K562 (cell line): ENCODE data around the gene CENPQ. TPM values are rescaled to one million over a fixed set of nuclear protein-coding genes. Genes with fewer than 3 reads are reported as not detected.
A peak's percentile ranks its signal among the peaks of the same experiment; 100 is the strongest.

Experiments
- ATAC-seq: fragments of 200-7000 bp; cut with Tn5 transposase; 3 replicates; pipeline ENCODE4 v1.9.1; 2020; ENCODE audit warnings: moderate library complexity
- BruUV-seq: library from RNA; stranded (reverse); fragments of 400-500 nt; replicated peaks from 2 replicates; lab custom pipeline; 2021; lab: Mats Ljungman, UMichigan
- CTCF ChIA-PET: fragments of 300-600 bp; formaldehyde crosslinking; extraction: SDS; loops from one replicate; lab custom pipeline; 2021; ENCODE audit warnings: low intra/inter-chr PET ratio; lab: Yijun Ruan, JAX
- POLR2A ChIA-PET: fragments of 300-600, 350-650 bp; sonication (Branson Sonifier 250); formaldehyde crosslinking; extraction: SDS; loops from one replicate; lab custom pipeline; 2021; ENCODE audit warnings: antibody characterized with exemption, inconsistent platforms; lab: Yijun Ruan, JAX
- DNase-seq, 4 experiments: peaks; one replicate each; pipeline versions ENCODE4 v3.0.0 to v3.0.0-alpha.2; 2011 to 2018; ENCODE audit warnings: low spot score in 3 of 4, mixed read lengths in 3 of 4; ENCODE audit errors: extremely low read depth in 1 of 4
- FAIRE-seq: peaks from 2 replicates; lab custom pipeline; 2011; peaks lifted over from hg19 to GRCh38; lab: Jason Lieb, UNC
- H2AFZ ChIP-seq: 2 replicates; pipeline ENCODE4 v1.6.0; 2011; ENCODE audit warnings: low read depth, low read length, control low read depth, inconsistent platforms
- H3K27ac ChIP-seq: fragments of 200-600 bp; 3 replicates; pipeline ENCODE4 v1.8.0; 2011; ENCODE audit warnings: low read depth, mild to moderate bottlenecking, control low read depth, inconsistent platforms, low read length, moderate library complexity, mixed read lengths; ENCODE audit errors: extremely low read depth
- H3K27me3 ChIP-seq, 2 experiments: fragments of 300-600 bp in 1 of 2; 2 replicates in 1 of 2; 3 replicates in 1 of 2; pipeline versions ENCODE4 v1.6.0 to v1.8.0; 2011; ENCODE audit warnings: inconsistent platforms in 2 of 2, low read length in 2 of 2, mild to moderate bottlenecking in 1 of 2, mixed read lengths in 1 of 2, moderate library complexity in 1 of 2; ENCODE audit not compliant: control insufficient read depth in 2 of 2, insufficient read depth in 2 of 2
- H3K36me3 ChIP-seq: fragments of 300-600 bp; 3 replicates; pipeline ENCODE4 v1.8.0; 2011; ENCODE audit warnings: mild to moderate bottlenecking, low read length, inconsistent platforms; ENCODE audit not compliant: control insufficient read depth, insufficient read depth
- H3K4me1 ChIP-seq, 2 experiments: fragments of 200-600 bp in 1 of 2; replicated peaks in 1 of 2; 2 replicates in 1 of 2; 3 replicates in 1 of 2; pipeline versions ENCODE4 v1.5.1 to v1.8.0; 2011; ENCODE audit warnings: inconsistent platforms in 2 of 2, low read length in 2 of 2, mild to moderate bottlenecking in 1 of 2, mixed read lengths in 1 of 2, moderate library complexity in 1 of 2; ENCODE audit not compliant: control insufficient read depth in 2 of 2, insufficient read depth in 2 of 2
- H3K4me2 ChIP-seq: 2 replicates; pipeline ENCODE4 v1.6.1; 2011; ENCODE audit warnings: low read length, control low read depth, inconsistent platforms, mixed read lengths; ENCODE audit not compliant: insufficient read depth
- H3K4me3 ChIP-seq: fragments of 200-600 bp; sonication (generic), shearing (Covaris generic); 2 replicates; pipeline ENCODE4 v1.5.1; 2016; ENCODE audit warnings: control low read depth, inconsistent platforms
- H3K79me2 ChIP-seq: fragments of 200-600 bp; 3 replicates; pipeline ENCODE4 v1.8.0; 2011; ENCODE audit warnings: low read length, inconsistent platforms; ENCODE audit not compliant: control insufficient read depth, insufficient read depth
- H3K9ac ChIP-seq, 2 experiments: 2 replicates each; pipeline versions ENCODE4 v1.6.0 to v1.6.1; 2011; ENCODE audit warnings: low read depth in 2 of 2, low read length in 2 of 2, control low read depth in 1 of 2, inconsistent platforms in 1 of 2, mild to moderate bottlenecking in 1 of 2, mixed read lengths in 1 of 2; ENCODE audit not compliant: insufficient read depth in 1 of 2
- H3K9me1 ChIP-seq: one replicate; pipeline ENCODE4 v1.6.0; 2011; ENCODE audit warnings: inconsistent platforms, mild to moderate bottlenecking, low read length, moderate library complexity; ENCODE audit not compliant: control insufficient read depth, insufficient read depth
- H3K9me3 ChIP-seq: replicated peaks from 2 replicates; pipeline ENCODE4 v1.5.1; 2011; ENCODE audit warnings: low read depth, low read length, inconsistent platforms; ENCODE audit not compliant: control insufficient read depth, insufficient read depth
- H4K20me1 ChIP-seq: replicated peaks from 2 replicates; pipeline ENCODE4 v1.6.1; 2011; ENCODE audit warnings: low read length, inconsistent platforms, mixed read lengths; ENCODE audit not compliant: control insufficient read depth, insufficient read depth
- ARID1B ChIP-seq: fragments of 450-650 bp; IDR thresholded peaks from 2 replicates; pipeline ENCODE4 v1.6.1; 2016; ENCODE audit warnings: antibody characterized with exemption, mild to moderate bottlenecking, inconsistent platforms
- BACH1 ChIP-seq: fragments of 200-800 bp; sonication (Bioruptor generic); IDR thresholded peaks from 2 replicates; pipeline ENCODE4 v1.6.1; 2016; ENCODE audit warnings: missing genetic modification characterization, missing compliant biosample characterization
- CTBP1 ChIP-seq: fragments of 450-650 bp; IDR thresholded peaks from 2 replicates; pipeline ENCODE4 v1.6.1; 2016; ENCODE audit warnings: borderline replicate concordance
- ETV1 ChIP-seq: fragments of 450-650 bp; conservative IDR thresholded peaks from 2 replicates; pipeline ENCODE4 v1.6.1; 2016; ENCODE audit warnings: missing genetic modification characterization, control low read depth, low read depth, missing compliant biosample characterization
- FOXM1 ChIP-seq, 2 experiments: fragments of 450-650 bp in 1 of 2; sonication (generic) in 1 of 2; formaldehyde crosslinking in 1 of 2; IDR thresholded peaks; 2 replicates each; pipeline versions ENCODE4 v1.6.1 to v1.9.0; 2017 to 2022; ENCODE audit warnings: low read depth in 2 of 2, mild to moderate bottlenecking in 2 of 2, missing genetic modification reagents in 1 of 2, moderate library complexity in 1 of 2
- HDAC1 ChIP-seq, 2 experiments: fragments of 450-650 bp; IDR thresholded peaks; 2 replicates each; pipeline ENCODE4 v1.6.1; 2016 to 2017; ENCODE audit warnings: inconsistent platforms in 1 of 2, mild to moderate bottlenecking in 1 of 2, moderate library complexity in 1 of 2
- HMBOX1 ChIP-seq: sonication (generic); IDR thresholded peaks from 2 replicates; pipeline ENCODE4 v1.6.1; 2016
- HMGN3 ChIP-seq: IDR thresholded peaks from 2 replicates; pipeline ENCODE4 v1.6.1; 2011; ENCODE audit warnings: borderline replicate concordance, low read depth, mild to moderate bottlenecking, mixed read lengths, low read length; ENCODE audit not compliant: insufficient read length; ENCODE audit errors: extremely low read depth
- JUND ChIP-seq, 2 experiments: IDR thresholded peaks; 2 replicates in 1 of 2; 3 replicates in 1 of 2; pipeline ENCODE4 v1.6.1; 2011; ENCODE audit warnings: borderline replicate concordance in 2 of 2, low read depth in 2 of 2, low read length in 2 of 2, improper control_type of control experiment in 1 of 2, missing biosample characterization in 1 of 2, missing genetic modification characterization in 1 of 2, missing genetic modification reagents in 1 of 2
- MEIS2 ChIP-seq: fragments of 450-650 bp; IDR thresholded peaks from 2 replicates; pipeline ENCODE4 v1.6.1; 2014; ENCODE audit warnings: mild to moderate bottlenecking; ENCODE audit not compliant: partially characterized antibody
- NFE2 ChIP-seq: IDR thresholded peaks from 2 replicates; pipeline ENCODE4 v1.6.1; 2014; ENCODE audit warnings: antibody characterized with exemption, low read depth
- PHF20 ChIP-seq: fragments of 450-650 bp; IDR thresholded peaks from 2 replicates; pipeline ENCODE4 v1.6.1; 2018; ENCODE audit not compliant: partially characterized antibody
- SMAD3 ChIP-seq: fragments of 450-650 bp; formaldehyde crosslinking; conservative IDR thresholded peaks from 2 replicates; pipeline ENCODE4 v1.4.0; 2020; ENCODE audit warnings: mild to moderate bottlenecking
- SMARCA4 ChIP-seq: fragments of 450-650 bp; IDR thresholded peaks from 2 replicates; pipeline ENCODE4 v1.6.1; 2016
- STAT5A ChIP-seq: IDR thresholded peaks from 2 replicates; pipeline ENCODE4 v1.6.1; 2012; ENCODE audit warnings: low read length, inconsistent platforms, borderline replicate concordance
- ZNF518B ChIP-seq: fragments of 250-450 bp; sonication (Bioruptor Pico); IDR thresholded peaks from 2 replicates; pipeline ENCODE4 v1.5.0; 2021; ENCODE audit warnings: mild to moderate bottlenecking, moderate library complexity
- WGBS: fragments of 100-300 bp; shearing (Covaris generic); methylation state at CpG from one replicate; pipeline ENCODE4 v1.1.6; 2016; ENCODE audit warnings: low coverage, mixed read lengths; ENCODE audit not compliant: insufficient coverage; ENCODE audit errors: missing lambda C conversion rate; 5-methylcytosine and 5-hydroxymethylcytosine counted together
- in situ Hi-C: fragments of 300-500 bp; cut with MboI; formaldehyde crosslinking; loops from 4 replicates; pipeline ENCODE4 v1.15.0; 2018; ENCODE audit warnings: inconsistent platforms, mixed read lengths
- intact Hi-C: fragments of 100-400 bp; cut with micrococcal nuclease; formaldehyde crosslinking; loops from 2 replicates; pipeline ENCODE4 v1.14.2; 2022
- polyA plus RNA-seq, 8 experiments: library from polyadenylated mRNA; depleted of rRNA in 4 of 8; stranded (reverse) in 5 of 8; unstranded in 3 of 8; fragments of >200 nt; fragmentation: Nextera tagmentation in 2 of 8; fragmentation: Illumina TruSeq in 1 of 8; extraction: Ambion mirVana in 2 of 8; extraction: Trizol in 1 of 8; gene quantifications; 2 replicates each; pipeline versions ENCODE4 v1.2.1 to v1.2.3, GENCODE V29; 2011 to 2014; ENCODE audit warnings: inconsistent platforms in 1 of 8, missing spikeins in 1 of 8
- total RNA-seq, 7 experiments: library from RNA; depleted of rRNA in 6 of 7; stranded (reverse); fragments of >200 nt in 6 of 7; fragmentation: Illumina TruSeq in 2 of 7; extraction: Trizol in 2 of 7; gene quantifications; 2 replicates each; pipeline versions ENCODE4 v1.2.1 to v1.2.3, GENCODE V29; 2011 to 2021; ENCODE audit warnings: low replicate concordance in 1 of 7

CENPQ gene
- total and polyA plus RNA-seq, 9 of the 15 experiments (the other 6 are each of a cell fraction or from before 2014, with no cell fraction given), result 12.7 to 48.3 (median 26.4) TPM

GRCh38 chr6:49541210-49541724 lies 78.1 kb downstream of the CENPQ start:
- in situ Hi-C loops (no loop called here), intact Hi-C loops (no loop called here)
- peak; percentile 29 for ATAC-seq
- no TSS peak for BruUV-seq
- FAIRE-seq, result no peak
- no peak overlapping the region for H3K4me3 ChIP-seq
- peak overlapping the region; percentile 59; the same call in 1 of the 3 replicates for H3K27ac ChIP-seq
- peak overlapping the region; percentile 40 for H2AFZ ChIP-seq
- no peak overlapping the region for H3K4me2 ChIP-seq
- H3K4me1 ChIP-seq, result peaks cover 0 to 16% of the 10 kb centered on the region in 2 experiments; a peak in 2 of 5 replicates
- ChIA-PET CTCF (interaction anchor here (0.7 to 1.1 kb wide), 2 partner anchors 10 to 490 kb away, joined by 3 to 4 read pairs; no protein-coding TSS in a partner anchor), POLR2A (interaction anchor here (0.6 to 1.5 kb wide), 3 partner anchors 9 to 16 kb away, joined by 3 to 4 read pairs (median 4); no protein-coding TSS in a partner anchor)
- no peak overlapping the region for H3K9ac ChIP-seq
- no peaks in the 10 kb centered on the region for H3K36me3 ChIP-seq
- no peaks in the 10 kb centered on the region for H3K9me3 ChIP-seq
- H4K20me1 ChIP-seq, result no peaks in the 10 kb centered on the region
- H3K9me1 ChIP-seq, result no peaks in the 10 kb centered on the region
- H3K79me2 ChIP-seq, result no peaks in the 10 kb centered on the region
- WGBS, result 0% methylated on average over 1 of the region's 1 CpG
- no peaks in the 10 kb centered on the region for H3K27me3 ChIP-seq
- peak in 2 of 4 experiments; percentile 29 to 31 for DNase-seq
- TF ChIP-seq ZNF518B (no peak), MEIS2 (peak; percentile 96), BACH1 (tag) (peak; percentile 92), CTBP1 (0 out of 2 replicates have a peak, but pooled peaks have one; percentile 18), ETV1 (tag) (peak; percentile 73), ARID1B (peak; percentile 74), STAT5A (peak; percentile 27; the same call in 1 of the 2 replicates), FOXM1 (IDR thresholded peaks at IDR 0.05; ENCODE audit: low read depth) (peak; percentile 64), FOXM1 (CRISPR knock-in tag; IDR thresholded peaks at IDR 0.05; ENCODE audit: low read depth) (no peak), SMAD3 (CRISPR knock-in tag) (no peak), HMGN3 (no peak), PHF20 (no peak), HDAC1 (IDR thresholded peaks at IDR 0.05) (0 out of 4 replicates have a peak, but pooled peaks of 1 of the 2 experiments have one; percentile 10), JUND (IDR thresholded peaks at IDR 0.05; ENCODE audit: borderline replicate concordance, low read depth, low read length) (peak; percentile 80; the same call in 1 of the 2 replicates), JUND (tag; IDR thresholded peaks at IDR 0.05; ENCODE audit: borderline replicate concordance, low read depth, low read length) (peak; percentile 87), HMBOX1 (peak; percentile 78), SMARCA4 (peak; percentile 84; the same call in 1 of the 2 replicates), NFE2 (peak; percentile 82)
